H1 (cell line): ENCODE results near the gene DDX5. TPM values are rescaled to one million over a fixed set of nuclear protein-coding genes. Genes with fewer than 3 reads are reported as not detected.

Source experiments
- CTCF ChIA-PET: fragments of 300-600 bp; sonication (Branson Sonifier 250); formaldehyde crosslinking; loops from one replicate; lab custom pipeline; 2021; ENCODE audit not compliant: partially characterized antibody; lab: Charles Lee
- POLR2A ChIA-PET: fragments of 300-600 bp; sonication (Branson Sonifier 250); formaldehyde crosslinking; loops from one replicate; lab custom pipeline; 2021; ENCODE audit warnings: inconsistent platforms; ENCODE audit not compliant: partially characterized antibody; lab: Charles Lee
- DNase-seq, 2 experiments: peaks; one replicate each; pipeline versions ENCODE4 v3.0.0 to v3.0.0-alpha.2; 2010 to 2022; ENCODE audit warnings: low spot score in 2 of 2, low read depth in 1 of 2, mixed read lengths in 1 of 2
- FAIRE-seq: peaks from 2 replicates; lab custom pipeline; 2011; peaks lifted over from hg19 to GRCh38; lab: Jason Lieb, UNC
- H2AFZ ChIP-seq: 2 replicates; pipeline ENCODE4 v1.8.1; 2012; ENCODE audit warnings: low read length, inconsistent platforms
- H2AK5ac ChIP-seq: 2 replicates; pipeline ENCODE4 v1.6.1; 2013; ENCODE audit warnings: low read depth, low read length
- H2BK120ac ChIP-seq: replicated peaks from 2 replicates; pipeline ENCODE3; 2013; ENCODE audit warnings: low read depth, low read length, inconsistent platforms
- H2BK12ac ChIP-seq: 2 replicates; pipeline ENCODE4 v1.6.1; 2013; ENCODE audit warnings: low read depth, low read length
- H2BK15ac ChIP-seq: 2 replicates; pipeline ENCODE4 v1.6.1; 2013; ENCODE audit warnings: low read length
- H2BK20ac ChIP-seq: 2 replicates; pipeline ENCODE4 v1.6.1; 2013; ENCODE audit warnings: low read length
- H2BK5ac ChIP-seq: 2 replicates; pipeline ENCODE4 v1.6.1; 2013; ENCODE audit warnings: low read depth, low read length
- H3K14ac ChIP-seq: 2 replicates; pipeline ENCODE4 v1.6.1; 2013; ENCODE audit warnings: inconsistent platforms; ENCODE audit not compliant: insufficient read length
- H3K18ac ChIP-seq: 2 replicates; pipeline ENCODE4 v1.6.1; 2013; ENCODE audit warnings: low read length; ENCODE audit errors: extremely low read depth
- H3K23ac ChIP-seq: 2 replicates; pipeline ENCODE4 v1.6.1; 2013; ENCODE audit warnings: inconsistent platforms; ENCODE audit not compliant: insufficient read length
- H3K23me2 ChIP-seq: 2 replicates; pipeline ENCODE4 v1.6.1; 2013; ENCODE audit warnings: low read depth, low read length
- H3K27ac ChIP-seq: 2 replicates; pipeline ENCODE4 v1.6.1; 2011; ENCODE audit warnings: low read depth, low read length, inconsistent platforms
- H3K27me3 ChIP-seq, 4 experiments: replicated peaks in 1 of 4; 1 replicate in 1 of 4; 2 replicates in 3 of 4; pipeline versions ENCODE4 v1.6.1 to v1.8.1; 2011 to 2013; ENCODE audit warnings: low read length in 3 of 4, mild to moderate bottlenecking in 3 of 4, inconsistent platforms in 2 of 4, mixed read lengths in 2 of 4, moderate library complexity in 1 of 4; ENCODE audit not compliant: control insufficient read depth in 3 of 4, insufficient read depth in 3 of 4; ENCODE audit errors: extremely low read depth in 1 of 4
- H3K36me3 ChIP-seq, 4 experiments: 2 replicates each; pipeline versions ENCODE4 v1.6.1 to v1.8.1; 2011 to 2013; ENCODE audit warnings: mild to moderate bottlenecking in 4 of 4, low read length in 3 of 4, moderate library complexity in 2 of 4, control low read depth in 1 of 4, inconsistent platforms in 1 of 4; ENCODE audit not compliant: insufficient read depth in 4 of 4, control insufficient read depth in 2 of 4
- H3K4ac ChIP-seq: replicated peaks from 2 replicates; pipeline ENCODE3; 2013; ENCODE audit warnings: low read length, low read depth, mixed read lengths, inconsistent platforms; ENCODE audit not compliant: insufficient read length
- H3K4me1 ChIP-seq, 4 experiments: replicated peaks in 1 of 4; 1 replicate in 1 of 4; 2 replicates in 3 of 4; pipeline versions ENCODE4 v1.6.1 to v1.8.1; 2011 to 2013; ENCODE audit warnings: low read length in 3 of 4, inconsistent platforms in 2 of 4, mixed read lengths in 1 of 4; ENCODE audit not compliant: insufficient read depth in 4 of 4, control insufficient read depth in 3 of 4
- H3K4me2 ChIP-seq, 2 experiments: 2 replicates each; pipeline versions ENCODE4 v1.6.1 to v1.8.1; 2011 to 2013; ENCODE audit warnings: low read depth in 2 of 2, low read length in 2 of 2, control low read depth in 1 of 2, inconsistent platforms in 1 of 2, mild to moderate bottlenecking in 1 of 2; ENCODE audit not compliant: insufficient read depth in 1 of 2
- H3K4me3 ChIP-seq, 4 experiments: fragments of 200-600, 300-600 bp in 1 of 4; sonication (generic), shearing (Covaris generic), sonication (Bioruptor Twin) in 1 of 4; 2 replicates each; pipeline versions ENCODE4 v1.5.1 to v1.8.1; 2011 to 2016; ENCODE audit warnings: low read length in 4 of 4, low read depth in 3 of 4, control low read depth in 2 of 4, inconsistent platforms in 2 of 4, mild to moderate bottlenecking in 2 of 4, mixed read lengths in 1 of 4, moderate library complexity in 1 of 4; ENCODE audit not compliant: insufficient read depth in 2 of 4; ENCODE audit errors: extremely low read depth in 1 of 4
- H3K56ac ChIP-seq: replicated peaks from 2 replicates; pipeline ENCODE3; 2013; ENCODE audit warnings: low read depth, mild to moderate bottlenecking, mixed read lengths, low read length, inconsistent platforms; ENCODE audit not compliant: insufficient read length
- H3K79me1 ChIP-seq: 2 replicates; pipeline ENCODE4 v1.6.1; 2013; ENCODE audit warnings: low read depth, low read length, control low read depth
- H3K79me2 ChIP-seq, 2 experiments: 2 replicates each; pipeline versions ENCODE4 v1.6.1 to v1.8.1; 2012 to 2013; ENCODE audit warnings: low read length in 2 of 2, mild to moderate bottlenecking in 2 of 2, inconsistent platforms in 1 of 2; ENCODE audit not compliant: insufficient read depth in 2 of 2, control insufficient read depth in 1 of 2
- H3K9ac ChIP-seq, 4 experiments: replicated peaks in 1 of 4; 1 replicate in 1 of 4; 2 replicates in 3 of 4; pipeline versions ENCODE4 v1.6.1 to v1.8.1; 2011 to 2013; ENCODE audit warnings: low read depth in 3 of 4, low read length in 3 of 4, control low read depth in 2 of 4, mild to moderate bottlenecking in 2 of 4, moderate library complexity in 2 of 4, inconsistent platforms in 1 of 4; ENCODE audit errors: extremely low read depth in 1 of 4
- H3K9me3 ChIP-seq, 2 experiments: 2 replicates each; pipeline versions ENCODE4 v1.6.1 to v1.8.1; 2012 to 2013; ENCODE audit warnings: mild to moderate bottlenecking in 2 of 2, moderate library complexity in 2 of 2, control low read depth in 1 of 2, inconsistent platforms in 1 of 2, low read depth in 1 of 2, low read length in 1 of 2, mixed read lengths in 1 of 2; ENCODE audit not compliant: insufficient read depth in 2 of 2
- H4K20me1 ChIP-seq, 2 experiments: replicated peaks in 1 of 2; 2 replicates each; pipeline versions ENCODE3 to v1.8.1; 2011 to 2013; ENCODE audit warnings: inconsistent platforms in 2 of 2, low read length in 2 of 2, mild to moderate bottlenecking in 1 of 2; ENCODE audit not compliant: insufficient read depth in 2 of 2, control insufficient read depth in 1 of 2
- H4K5ac ChIP-seq: 2 replicates; pipeline ENCODE4 v1.6.1; 2013; ENCODE audit warnings: low read length, low read depth, mixed read lengths, inconsistent platforms; ENCODE audit not compliant: insufficient read length
- H4K8ac ChIP-seq: 2 replicates; pipeline ENCODE4 v1.8.0; 2013; ENCODE audit warnings: mild to moderate bottlenecking, moderate library complexity, low read length, inconsistent platforms; ENCODE audit not compliant: insufficient read depth; ENCODE audit errors: extremely low read depth
- H4K91ac ChIP-seq: replicated peaks from 2 replicates; pipeline ENCODE3; 2013; ENCODE audit warnings: low read length, mixed read lengths, inconsistent platforms; ENCODE audit not compliant: insufficient read length
- FOSL1 ChIP-seq: IDR thresholded peaks from 2 replicates; pipeline ENCODE4 v1.6.1; 2011; ENCODE audit warnings: mild to moderate bottlenecking, low read depth, low read length, moderate library complexity; ENCODE audit not compliant: insufficient read depth
- GABPA ChIP-seq: IDR thresholded peaks from 2 replicates; pipeline ENCODE4 v1.6.1; 2011; ENCODE audit warnings: mild to moderate bottlenecking, low read length, moderate library complexity, borderline replicate concordance; ENCODE audit not compliant: insufficient read depth
- GTF2F1 ChIP-seq: IDR thresholded peaks from 2 replicates; pipeline ENCODE4 v1.6.1; 2012; ENCODE audit warnings: low read depth, low read length, improper control_type of control experiment, borderline replicate concordance
- HDAC6 ChIP-seq: IDR thresholded peaks from one replicate; pipeline ENCODE4 v1.7.1; 2012; ENCODE audit warnings: low read depth, mild to moderate bottlenecking, inconsistent platforms, low read length, moderate library complexity
- POLR2AphosphoS5 ChIP-seq: IDR thresholded peaks from 2 replicates; pipeline ENCODE4 v1.6.1; 2011; ENCODE audit warnings: low read depth, low read length
- POU5F1 ChIP-seq: IDR thresholded peaks from 2 replicates; pipeline ENCODE4 v1.6.1; 2011; ENCODE audit warnings: low read depth, mild to moderate bottlenecking, low read length, moderate library complexity
- SP4 ChIP-seq: IDR thresholded peaks from 2 replicates; pipeline ENCODE4 v1.6.1; 2012; ENCODE audit warnings: low read length, inconsistent platforms
- TCF12 ChIP-seq: IDR thresholded peaks from 2 replicates; pipeline ENCODE4 v1.6.1; 2011; ENCODE audit warnings: low read depth, mild to moderate bottlenecking, low read length
- TEAD4 ChIP-seq: IDR thresholded peaks from 2 replicates; pipeline ENCODE4 v1.6.1; 2012; ENCODE audit warnings: low read depth, low read length, inconsistent platforms, mixed read lengths
- YY1 ChIP-seq: IDR thresholded peaks from 2 replicates; pipeline ENCODE4 v1.6.1; 2011; ENCODE audit warnings: low read depth, mild to moderate bottlenecking, low read length
- WGBS, 2 experiments: shearing (Covaris generic) in 1 of 2; methylation state at CpG; one replicate each; pipeline versions ENCODE4 v1.1.6 to v1.1.7; 2013 to 2015; ENCODE audit warnings: low lambda C conversion rate in 2 of 2, mixed read lengths in 2 of 2, inconsistent platforms in 1 of 2, low coverage in 1 of 2, missing lambda C conversion rate in 1 of 2; ENCODE audit not compliant: insufficient replicate concordance in 2 of 2, insufficient coverage in 1 of 2, insufficient read length in 1 of 2; ENCODE audit errors: extremely low coverage in 1 of 2, missing lambda C conversion rate in 1 of 2; 5-methylcytosine and 5-hydroxymethylcytosine counted together
- polyA plus RNA-seq, 7 experiments: library from polyadenylated mRNA; depleted of rRNA in 3 of 7; stranded (reverse) in 5 of 7; unstranded in 2 of 7; fragments of >200 nt in 5 of 7; fragments of 200-250 nt in 2 of 7; gene quantifications; 1 replicate in 5 of 7; 2 replicates in 1 of 7; 4 replicates in 1 of 7; pipeline versions ENCODE4 v1.2.1 to v1.2.3, GENCODE V29; 2011 to 2013; ENCODE audit warnings: missing spikeins in 2 of 7, mixed read lengths in 2 of 7
- total RNA-seq: library from RNA; stranded (reverse); fragmentation: NEBNext Ultra II Directional; extraction: Animal tissue kit (Norgen Biotek cat#: 25700); gene quantifications from 2 replicates; pipeline ENCODE4 v1.2.1, GENCODE V29; 2021
- TF ChIP-seq, protein P1 (sequence below): IDR thresholded peaks from 2 replicates; pipeline ENCODE4 v1.6.1; 2011; ENCODE audit warnings: low read length, improper control_type of control experiment

Gene DDX5
- total and polyA plus RNA-seq, 2 of the 8 experiments (the other 6 are each of a cell fraction or from before 2014, with no cell fraction given) = 572 to 591 TPM

- no peak overlapping the region; a peak in 1 of 4 replicates for H3K4me2 ChIP-seq
- no peak overlapping the region for H2AK5ac ChIP-seq
- H4K8ac ChIP-seq = no peak overlapping the region; the same call in 1 of the 2 replicates
- FAIRE-seq = no peak
- peaks cover 14 to 21% of the 10 kb centered on the region in 2 experiments for H4K20me1 ChIP-seq
- H3K56ac ChIP-seq = no peak overlapping the region
- peaks cover 6% of the 10 kb centered on the region for H3K79me1 ChIP-seq
- H3K23me2 ChIP-seq = peaks cover 6% of the 10 kb centered on the region
- H3K4me1 ChIP-seq = peaks cover 0 to 7% (median 4%) of the 10 kb centered on the region in 4 experiments; a peak in 5 of 7 replicates
- H3K9ac ChIP-seq = no peak overlapping the region; a peak in 1 of 7 replicates
- no peak overlapping the region for H2BK5ac ChIP-seq
- 90% methylated on average over 6 of the region's 6 CpGs; no CpG with 5 or more reads in 1 of the 2 experiments for WGBS, 2 experiments
- no peak overlapping the region for H2BK120ac ChIP-seq
- no peaks in the 10 kb centered on the region for H3K27me3 ChIP-seq
- H3K36me3 ChIP-seq = peaks cover 47 to 73% (median 55%) of the 10 kb centered on the region in 4 experiments
- H2BK20ac ChIP-seq = no peak overlapping the region
- no peak for DNase-seq
- peak overlapping the region; percentile 18 for H3K14ac ChIP-seq
- peaks cover 16 to 66% of the 10 kb centered on the region in 2 experiments for H3K79me2 ChIP-seq
- H4K5ac ChIP-seq = no peak overlapping the region
- H2BK15ac ChIP-seq = no peak overlapping the region
- no peak overlapping the region for H2BK12ac ChIP-seq
- POLR2A ChIA-PET = interaction anchor here (1.1 to 11.8 kb wide), 12 partner anchors 5 to 242 kb away, joined by 3 to 320 read pairs (median 6); partner anchors contain the start of genes CEP95 and DDX5
- no peak overlapping the region for H4K91ac ChIP-seq
- H3K4me3 ChIP-seq = no peak overlapping the region
- no peak overlapping the region for H3K4ac ChIP-seq
- CTCF ChIA-PET = interaction anchor here (0.6 kb wide), 1 partner anchor 54 kb away, joined by 3 read pairs; no protein-coding TSS in a partner anchor
- H3K27ac ChIP-seq = no peak overlapping the region
- H2AFZ ChIP-seq = no peak overlapping the region
- no peak overlapping the region for H3K23ac ChIP-seq
- H3K18ac ChIP-seq = no peak overlapping the region
- no peaks in the 10 kb centered on the region for H3K9me3 ChIP-seq
- no peak for TF ChIP-seq HDAC6
- peak; percentile 90; the same call in 1 of the 2 replicates for TF ChIP-seq POLR2AphosphoS5
- TF ChIP-seq TEAD4 = no peak
- no peak for TF ChIP-seq POU5F1
- no peak for TF ChIP-seq FOSL1
- no peak for TF ChIP-seq TCF12
- no peak for TF ChIP-seq YY1
- no peak for TF ChIP-seq SP4
- TF ChIP-seq GTF2F1 = no peak
- TF ChIP-seq GABPA = no peak
- TF ChIP-seq, protein P1, sequence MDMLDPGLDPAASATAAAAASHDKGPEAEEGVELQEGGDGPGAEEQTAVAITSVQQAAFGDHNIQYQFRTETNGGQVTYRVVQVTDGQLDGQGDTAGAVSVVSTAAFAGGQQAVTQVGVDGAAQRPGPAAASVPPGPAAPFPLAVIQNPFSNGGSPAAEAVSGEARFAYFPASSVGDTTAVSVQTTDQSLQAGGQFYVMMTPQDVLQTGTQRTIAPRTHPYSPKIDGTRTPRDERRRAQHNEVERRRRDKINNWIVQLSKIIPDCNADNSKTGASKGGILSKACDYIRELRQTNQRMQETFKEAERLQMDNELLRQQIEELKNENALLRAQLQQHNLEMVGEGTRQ = no peak
Observed at GRCh38 chr17:64499805-64500486, 6.1 kb downstream of the DDX5 start.
